Body of pancreas (tissue), 4 donors: Measurements from ENCODE around the gene ART4.

Source experiments
- POLR2A ChIP-seq, 3 donors: fragments of 450-650 bp; IDR thresholded peaks; one replicate each; pipeline ENCODE4 v1.6.1; 2016; ENCODE audit warnings: antibody characterized with exemption in 3 of 3, mild to moderate bottlenecking in 2 of 3
- TF ChIP-seq, protein P1 (sequence below), 7 experiments: fragments of 450-650 bp in 4 of 7; fragments of 200-600 bp in 3 of 7; sonication (generic) in 3 of 7; IDR thresholded peaks; one replicate each; pipeline ENCODE4 v1.5.1; 2016 to 2019; ENCODE audit warnings: antibody characterized with exemption in 7 of 7

DNA sequence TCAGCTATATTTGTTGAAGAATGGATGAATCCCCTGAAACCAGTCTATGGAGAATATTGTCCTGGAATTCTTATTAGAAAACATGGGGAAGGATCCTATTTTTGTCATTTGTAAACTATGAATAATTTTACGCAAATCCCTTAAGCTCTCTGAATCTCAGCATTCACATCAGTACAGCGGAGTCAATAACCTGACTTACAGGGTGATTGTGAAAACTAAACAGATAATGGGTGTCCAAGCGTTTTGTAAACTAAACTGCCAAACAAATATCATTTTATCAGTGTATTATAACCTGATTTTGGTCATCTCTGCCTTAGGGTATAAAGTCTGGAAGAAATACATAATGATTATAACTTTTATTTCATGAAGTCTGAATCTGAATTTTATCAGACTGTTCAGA lies 10.0 kb downstream of the ART4 start:
- TF ChIP-seq, protein P1, sequence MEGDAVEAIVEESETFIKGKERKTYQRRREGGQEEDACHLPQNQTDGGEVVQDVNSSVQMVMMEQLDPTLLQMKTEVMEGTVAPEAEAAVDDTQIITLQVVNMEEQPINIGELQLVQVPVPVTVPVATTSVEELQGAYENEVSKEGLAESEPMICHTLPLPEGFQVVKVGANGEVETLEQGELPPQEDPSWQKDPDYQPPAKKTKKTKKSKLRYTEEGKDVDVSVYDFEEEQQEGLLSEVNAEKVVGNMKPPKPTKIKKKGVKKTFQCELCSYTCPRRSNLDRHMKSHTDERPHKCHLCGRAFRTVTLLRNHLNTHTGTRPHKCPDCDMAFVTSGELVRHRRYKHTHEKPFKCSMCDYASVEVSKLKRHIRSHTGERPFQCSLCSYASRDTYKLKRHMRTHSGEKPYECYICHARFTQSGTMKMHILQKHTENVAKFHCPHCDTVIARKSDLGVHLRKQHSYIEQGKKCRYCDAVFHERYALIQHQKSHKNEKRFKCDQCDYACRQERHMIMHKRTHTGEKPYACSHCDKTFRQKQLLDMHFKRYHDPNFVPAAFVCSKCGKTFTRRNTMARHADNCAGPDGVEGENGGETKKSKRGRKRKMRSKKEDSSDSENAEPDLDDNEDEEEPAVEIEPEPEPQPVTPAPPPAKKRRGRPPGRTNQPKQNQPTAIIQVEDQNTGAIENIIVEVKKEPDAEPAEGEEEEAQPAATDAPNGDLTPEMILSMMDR (IDR thresholded peaks at IDR 0.05), result no peak
- TF ChIP-seq POLR2A (IDR thresholded peaks at IDR 0.05), result no peak
